T47D (cell line): ENCODE data around the gene MAP1A.

Source experiments
- DNase-seq, 2 experiments: peaks; one replicate each; pipeline versions ENCODE4 v3.0.0 to v3.0.0-alpha.2; 2011 to 2012; ENCODE audit warnings: low read depth in 1 of 2, low spot score in 1 of 2
- JUND ChIP-seq: IDR thresholded peaks from 2 replicates; pipeline ENCODE4 v1.6.1; 2012; ENCODE audit warnings: low read depth
- in situ Hi-C: cut with HindIII; loops from 2 replicates; pipeline ENCODE4 v1.10.0; 2016; ENCODE audit warnings: low sequenced_read_pairs, low pct_unique_long_range_greater_than_20kb

MAP1A gene

DNA sequence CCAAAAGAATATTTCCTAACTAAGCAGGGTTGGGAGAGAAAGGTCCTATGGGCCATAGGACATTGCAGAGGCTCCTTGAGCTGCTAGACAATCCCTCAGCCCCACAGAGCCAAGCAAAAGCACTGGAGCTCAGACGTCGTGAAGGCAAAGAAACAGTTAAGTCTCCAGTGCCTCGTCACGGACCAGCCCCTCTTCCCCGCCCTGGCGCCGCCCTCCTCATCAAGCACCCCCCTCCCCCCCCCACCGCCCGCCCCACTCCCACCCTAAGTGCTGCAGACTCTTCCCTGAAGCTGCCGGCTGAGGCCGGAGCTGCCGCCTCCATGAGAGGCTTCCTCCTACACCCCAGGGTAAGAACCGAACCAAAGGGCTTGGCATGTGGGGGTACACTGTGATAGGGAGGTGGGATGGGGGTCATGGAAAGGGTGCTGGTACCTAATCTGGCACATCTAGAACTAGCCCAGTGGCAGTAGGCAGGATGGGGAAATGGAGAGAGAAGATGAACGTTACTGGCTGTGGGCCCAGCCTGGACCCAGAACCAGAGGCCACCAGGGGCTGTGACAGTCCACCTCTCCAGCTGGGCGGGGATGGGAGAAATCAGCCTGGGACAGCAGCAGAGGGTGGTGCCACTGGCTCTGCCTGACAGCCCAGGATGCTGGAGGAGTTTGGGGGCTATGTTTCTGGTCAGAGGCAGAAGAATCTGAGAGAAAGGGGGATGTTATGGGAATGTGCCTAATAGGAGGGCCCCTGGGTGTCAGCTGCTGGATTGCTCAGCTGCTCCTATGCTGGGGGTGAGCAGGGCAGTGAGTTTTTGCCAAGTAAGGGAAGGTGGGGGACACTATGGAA, at the start of gene MAP1A:
TSS of gene MAP1A (plus strand) at position 255 of the 843 bp plus-strand sequence. CDS start 3,866 bp downstream, outside the sequence.
- TF ChIP-seq JUND: no peak
- in situ Hi-C loops: no loop called here
- DNase-seq: no peak

DNA sequence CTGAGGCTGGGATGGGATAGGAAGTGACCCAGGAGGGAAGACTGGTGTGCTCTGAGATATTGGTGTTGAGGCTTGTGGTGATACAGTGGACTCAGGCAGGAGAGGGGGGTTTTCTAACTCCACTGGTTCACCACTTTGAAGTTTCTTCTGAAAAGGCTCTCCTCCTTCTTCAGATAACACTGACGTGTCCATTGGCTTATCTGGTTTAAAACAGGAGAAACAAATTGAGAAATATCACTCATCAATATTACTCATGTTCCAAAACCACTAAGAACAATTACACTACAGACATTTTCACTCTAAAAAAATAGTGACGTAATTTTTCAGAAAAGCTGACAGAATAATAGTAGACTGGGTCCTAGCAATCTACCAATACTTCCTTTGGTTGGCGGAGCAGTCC, 47.5 kb upstream of the MAP1A start:
- in situ Hi-C loops: no loop called here
- TF ChIP-seq JUND: no peak
- no peak for DNase-seq

DNA sequence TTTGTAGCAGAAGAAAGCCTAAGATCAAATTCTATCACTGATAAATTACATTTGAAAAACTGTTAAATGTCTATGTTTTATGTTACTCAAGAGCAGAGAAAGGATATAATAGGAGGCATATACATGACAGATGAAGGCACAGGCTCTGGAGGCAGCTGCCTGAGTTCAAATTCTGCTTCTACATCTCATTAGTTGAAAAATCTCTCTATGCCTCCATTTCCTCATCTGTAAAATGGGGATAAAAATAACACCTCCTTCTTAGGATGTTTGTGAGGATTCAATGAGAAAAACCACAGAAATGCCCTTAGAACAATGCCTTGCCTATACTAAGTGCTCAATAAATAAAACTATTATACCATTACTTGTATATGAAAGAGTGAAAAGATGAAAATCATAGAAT, 45.4 kb upstream of the MAP1A start:
- TF ChIP-seq JUND: no peak
- in situ Hi-C loops: no loop called here
- DNase-seq: no peak

DNA sequence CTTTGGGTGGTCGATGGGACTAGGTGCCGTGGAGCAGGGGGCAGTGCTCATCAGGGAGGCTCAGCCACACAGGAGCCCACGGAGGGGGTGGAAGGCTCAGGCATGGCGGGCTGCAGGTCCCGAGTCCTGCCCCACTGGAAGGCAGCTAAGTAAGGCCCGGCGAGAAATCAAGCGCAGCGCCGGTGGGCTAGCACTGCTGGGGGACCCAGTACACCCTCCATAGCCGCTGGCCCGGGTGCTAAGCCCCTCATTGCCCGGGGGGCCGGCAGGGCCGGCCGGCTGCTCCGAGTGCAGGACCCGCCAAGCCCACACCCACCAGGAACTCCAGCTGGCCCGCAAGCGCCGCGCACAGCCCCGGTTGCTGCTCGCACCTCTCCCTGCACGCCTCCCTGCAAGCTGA, 43.5 kb upstream of the MAP1A start:
- in situ Hi-C loops: no loop called here
- no peak for TF ChIP-seq JUND
- no peak for DNase-seq

- no peak for TF ChIP-seq JUND
- in situ Hi-C loops: no loop called here
- peak in 1 of 2 experiments; percentile 20 for DNase-seq
Observed at GRCh38 chr15:43483297-43484128, 33.9 kb upstream of the MAP1A start.

- DNase-seq: no peak
- in situ Hi-C loops: no loop called here
- TF ChIP-seq JUND: no peak
Observed at GRCh38 chr15:43484455-43484854, 33.0 kb upstream of the MAP1A start.

DNA sequence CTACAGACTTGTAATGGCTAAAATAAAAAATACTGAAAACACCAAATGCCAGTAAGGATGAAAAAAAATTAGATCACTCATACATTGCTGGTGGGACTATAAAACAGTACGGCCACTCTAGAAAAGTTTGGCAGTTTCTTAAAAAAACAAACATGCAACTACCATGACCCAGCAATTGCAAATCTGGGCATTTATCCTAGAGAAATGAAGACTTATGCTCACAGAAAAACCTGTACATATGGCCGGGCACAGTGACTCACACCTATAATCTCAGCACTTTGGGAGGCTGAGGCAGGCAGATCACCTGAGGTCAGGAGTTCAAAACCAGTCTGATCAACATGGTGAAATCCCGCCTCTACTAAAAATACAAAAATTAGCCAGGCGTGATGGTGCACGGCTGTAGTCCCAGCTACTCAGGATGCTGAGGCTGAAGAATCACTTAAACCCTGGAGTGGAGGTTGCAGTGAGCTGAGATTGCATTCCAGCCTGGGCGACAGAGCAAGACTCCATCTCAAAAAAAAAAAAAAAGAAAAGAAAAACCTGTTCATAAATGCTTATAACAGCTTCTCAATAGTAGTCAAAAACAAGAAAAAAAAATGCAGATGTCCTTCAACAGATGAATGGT, 30.0 kb upstream of the MAP1A start:
- in situ Hi-C loops: no loop called here
- DNase-seq: no peak
- TF ChIP-seq JUND: no peak

DNA sequence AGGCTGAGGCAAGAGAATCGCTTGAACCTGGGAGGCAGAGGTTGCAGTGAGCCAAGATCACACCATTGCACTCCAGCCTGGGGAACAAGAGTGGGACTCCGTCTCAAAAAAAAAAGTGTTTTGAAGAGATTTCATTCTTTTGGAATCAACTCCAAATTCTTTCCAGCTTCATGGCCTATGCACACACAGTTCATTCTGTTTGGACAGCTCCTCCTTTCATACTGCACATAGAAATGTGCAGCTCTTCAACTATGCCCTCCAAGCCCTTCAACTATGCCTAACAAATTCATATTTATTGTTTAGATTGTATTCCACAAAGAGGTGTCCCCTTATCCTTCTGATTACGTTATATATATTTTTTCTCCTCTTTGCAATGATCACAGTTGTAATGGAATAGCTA, 28.6 kb upstream of the MAP1A start:
- no peak for TF ChIP-seq JUND
- in situ Hi-C loops: no loop called here
- no peak for DNase-seq

DNA sequence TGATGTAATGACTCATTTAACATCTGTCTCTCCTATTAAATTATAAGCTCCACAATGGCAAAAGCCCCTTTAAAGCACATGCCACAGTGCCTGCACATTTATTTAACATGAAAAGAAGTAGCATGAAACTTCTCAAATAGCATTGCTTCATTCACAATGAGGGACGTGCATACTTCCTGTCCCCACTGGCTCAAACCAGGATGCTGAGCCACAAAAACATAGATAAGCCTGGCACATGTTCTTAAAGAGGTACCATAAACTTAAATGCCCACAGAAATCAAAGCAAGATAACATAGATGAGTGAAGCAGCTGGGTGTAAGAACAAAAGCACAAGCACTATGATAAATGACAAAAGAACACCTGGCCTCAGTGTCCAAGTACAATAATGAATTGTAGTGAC, 28.2 kb upstream of the MAP1A start:
- in situ Hi-C loops: no loop called here
- no peak for DNase-seq

DNA sequence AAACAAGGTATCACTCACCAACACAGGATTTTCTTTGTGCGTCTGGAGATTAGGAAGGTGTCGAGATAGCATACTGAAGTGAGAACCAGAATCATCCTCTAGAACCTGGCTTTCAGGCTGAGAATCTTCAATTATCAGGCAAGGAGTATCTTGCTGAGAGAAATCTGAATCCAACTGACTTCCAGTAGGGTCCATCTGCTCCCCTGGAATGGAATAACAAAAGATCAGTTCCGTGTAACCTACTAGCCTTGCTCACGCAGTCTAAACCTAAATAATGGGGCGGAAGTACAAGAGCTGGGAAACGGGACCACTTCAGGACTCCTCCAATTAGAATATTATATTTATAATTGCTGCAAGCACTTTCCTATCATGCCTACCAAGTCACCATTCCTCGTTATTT, 25.1 kb upstream of the MAP1A start:
- TF ChIP-seq JUND: no peak
- DNase-seq: no peak

More for the DNA sequence above, 28.2 kb upstream of the MAP1A start:
- TF ChIP-seq JUND: no peak

DNA sequence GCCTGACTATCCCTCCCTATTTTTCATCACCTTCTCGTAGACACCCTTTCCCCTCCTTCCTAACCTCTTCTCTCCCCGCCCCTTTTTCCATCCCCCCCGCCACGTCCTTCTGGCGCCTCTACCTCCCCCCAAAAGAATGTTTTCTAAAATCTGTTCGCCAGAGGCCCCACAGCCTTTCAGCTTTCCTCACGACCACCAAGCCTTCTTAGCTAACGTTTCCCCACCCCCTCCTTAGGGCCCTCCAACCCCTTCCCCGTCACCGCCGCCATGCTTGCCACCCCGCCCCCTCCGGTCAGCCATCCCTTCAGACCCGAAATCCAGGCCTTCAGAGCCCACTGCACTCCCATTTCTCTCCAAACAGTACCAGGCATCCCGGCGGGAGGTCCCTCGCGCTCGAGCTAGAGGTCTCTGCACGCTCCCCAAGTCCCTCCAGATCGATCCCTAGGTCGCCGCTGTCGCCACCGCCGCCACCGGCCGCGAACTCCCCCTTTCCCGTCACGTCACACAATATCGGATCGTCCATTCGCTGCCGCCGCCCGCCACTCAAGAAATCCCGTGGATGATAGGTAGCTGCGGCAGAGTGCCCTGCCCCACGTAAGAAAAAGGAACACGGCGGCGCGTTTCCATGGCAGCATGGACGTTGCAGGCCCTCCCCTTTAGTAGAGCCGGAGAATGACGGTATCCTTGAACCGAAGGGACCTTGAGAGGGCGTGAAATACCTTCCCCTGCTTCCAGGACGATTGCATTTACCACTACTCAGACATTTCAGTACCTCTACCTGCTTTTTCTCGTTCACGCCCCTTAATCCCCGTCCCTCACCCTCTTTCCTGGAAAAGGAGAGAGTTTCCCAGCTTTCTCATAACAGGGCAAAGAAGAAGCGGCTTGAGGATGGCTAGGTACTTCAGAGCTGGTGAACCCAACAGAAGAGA, 24.5 kb upstream of the MAP1A start, which contains the start of gene TP53BP1:
TSS of gene TP53BP1 (minus strand) at position 484 of the 929 bp plus-strand sequence. CDS start at position 371, 113 bp downstream.
- peak; percentile 92 to 96 for DNase-seq
- TF ChIP-seq JUND: no peak
- in situ Hi-C loops: no loop called here

More for the DNA sequence above, 25.1 kb upstream of the MAP1A start:
- in situ Hi-C loops: no loop called here
